T follicular helper cell (primary cell): ENCODE data around the gene KCNJ5.
"Not testable (repeated sequence)": the region's sequence is repeated elsewhere in the genome, so short reads cannot be mapped to it uniquely, and the experiment has no call there.

Source experiments
- DNase-seq: peaks from one replicate; pipeline ENCODE4 v3.0.0-alpha.2; 2020; ENCODE audit warnings: low read depth

KCNJ5 gene

DNA sequence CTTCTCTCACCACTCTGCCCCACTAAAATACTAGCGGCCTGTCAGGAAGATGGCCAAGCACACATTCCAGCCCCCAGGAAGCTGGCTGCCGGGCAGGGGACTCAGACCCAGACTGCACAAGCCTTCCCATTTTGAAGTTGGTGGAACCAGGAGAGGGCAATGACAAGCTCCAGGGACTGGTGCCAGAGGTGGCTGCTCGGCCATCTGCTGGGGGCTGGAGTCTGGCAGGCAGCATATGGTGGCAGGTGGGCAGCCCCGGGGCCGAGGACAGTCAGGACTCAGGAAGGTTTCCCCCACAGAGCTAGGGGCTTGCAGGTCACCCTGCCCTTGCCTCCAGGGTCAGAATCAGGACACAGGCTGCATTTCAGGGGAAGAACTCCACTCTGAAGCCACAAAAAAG is 22.6 kb downstream of the KCNJ5 start:
- DNase-seq, result no peak

- no peak for DNase-seq
Observed at GRCh38 chr11:128914216-128915148, 23.3 kb downstream of the KCNJ5 start.

GRCh38 chr11:128915149-128915521 is 24.0 kb downstream of the KCNJ5 start:
- DNase-seq, result no peak

DNA sequence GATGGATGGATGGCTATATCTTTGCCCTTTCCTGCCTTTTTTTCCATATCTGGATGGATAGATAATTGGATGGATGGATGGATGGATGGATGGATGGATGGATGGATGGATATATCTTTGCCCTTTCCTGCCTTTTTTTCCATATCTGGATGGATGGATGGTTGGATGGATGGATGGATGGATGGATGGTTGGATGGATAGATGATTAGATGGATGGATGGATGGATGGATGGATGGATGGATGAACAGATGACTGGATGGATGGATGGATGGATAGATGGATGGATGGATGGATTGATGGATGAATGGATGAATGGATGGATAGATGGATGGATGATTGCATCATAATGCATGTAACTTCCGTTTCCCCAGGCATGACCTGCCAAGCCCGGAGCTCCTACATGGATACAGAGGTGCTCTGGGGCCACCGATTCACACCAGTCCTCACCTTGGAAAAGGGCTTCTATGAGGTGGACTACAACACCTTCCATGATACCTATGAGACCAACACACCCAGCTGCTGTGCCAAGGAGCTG is 24.9 kb downstream of the KCNJ5 start:
- no peak for DNase-seq

- no peak for DNase-seq
Observed at GRCh38 chr11:128916681-128917080, 25.5 kb downstream of the KCNJ5 start.

DNA sequence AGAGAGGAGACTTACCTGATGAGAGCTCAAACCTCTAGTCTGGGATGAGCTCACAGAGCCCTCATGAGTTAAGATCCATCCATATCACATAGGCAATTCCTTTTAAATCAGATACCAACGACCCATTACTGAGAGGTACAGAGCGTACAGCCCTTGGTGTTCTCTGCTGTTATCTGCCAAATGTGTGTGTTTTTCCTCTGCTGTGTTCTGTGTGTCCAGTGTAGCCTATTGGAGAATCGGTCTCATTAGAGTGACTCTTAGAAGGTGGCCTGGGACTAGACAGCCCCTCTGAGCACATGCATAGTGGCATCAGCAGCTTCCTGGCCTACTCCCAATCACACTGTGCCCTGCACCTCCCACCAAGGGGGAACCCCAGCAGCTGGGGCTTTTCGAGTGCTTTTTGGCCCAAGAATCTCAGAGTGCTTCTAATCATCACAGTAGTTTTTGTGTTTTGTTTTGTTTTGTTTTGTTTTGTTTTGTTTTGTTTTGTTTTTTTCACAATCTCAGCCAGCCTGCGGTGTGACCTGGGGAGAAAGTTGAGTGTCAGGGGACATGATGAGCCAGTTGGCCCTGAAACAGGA is 26.1 kb downstream of the KCNJ5 start:
- no peak for DNase-seq

DNA sequence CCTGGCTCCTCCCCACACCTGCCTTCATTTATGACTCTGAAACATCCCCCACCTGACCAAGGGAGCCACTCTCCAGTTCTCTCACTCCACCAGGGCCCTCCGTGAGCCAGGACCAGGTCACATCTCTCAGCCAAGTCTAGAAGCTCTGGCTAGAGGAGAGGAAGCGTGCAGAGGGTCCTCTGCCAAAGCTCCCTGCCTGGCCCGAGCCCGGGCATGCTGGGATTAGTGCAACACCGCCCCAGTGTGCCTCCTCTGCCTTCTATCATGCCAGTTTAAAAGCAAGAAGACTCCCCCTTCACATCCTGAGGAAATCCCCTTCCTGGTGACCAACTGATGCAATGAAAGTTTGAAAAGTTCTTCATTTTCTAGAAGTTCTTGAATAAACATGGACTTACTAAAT is 28.1 kb downstream of the KCNJ5 start:
- DNase-seq, result no peak

- not testable (repeated sequence) for DNase-seq
Observed at GRCh38 chr11:128919635-128920034, 28.5 kb downstream of the KCNJ5 start.

DNA sequence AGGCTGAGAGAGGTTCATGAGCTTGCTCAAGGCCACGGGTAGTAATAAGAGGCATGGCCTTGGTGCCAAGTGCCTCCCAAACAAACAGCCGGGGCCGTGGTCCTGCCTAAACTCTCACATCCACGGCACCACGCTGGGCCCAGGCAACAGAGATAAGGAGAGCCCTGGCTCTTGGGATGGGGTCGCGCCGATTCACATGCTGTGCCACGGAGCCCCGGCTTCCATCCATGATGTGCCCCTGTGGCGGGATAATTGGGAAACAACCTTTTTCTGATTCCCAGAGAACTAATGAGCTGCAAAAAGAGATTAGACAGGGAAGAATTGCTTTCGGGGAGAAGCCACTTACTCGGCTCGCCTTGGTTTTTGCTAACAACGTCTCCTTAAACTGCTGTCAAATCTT is 29.5 kb downstream of the KCNJ5 start:
- DNase-seq, result no peak

DNA sequence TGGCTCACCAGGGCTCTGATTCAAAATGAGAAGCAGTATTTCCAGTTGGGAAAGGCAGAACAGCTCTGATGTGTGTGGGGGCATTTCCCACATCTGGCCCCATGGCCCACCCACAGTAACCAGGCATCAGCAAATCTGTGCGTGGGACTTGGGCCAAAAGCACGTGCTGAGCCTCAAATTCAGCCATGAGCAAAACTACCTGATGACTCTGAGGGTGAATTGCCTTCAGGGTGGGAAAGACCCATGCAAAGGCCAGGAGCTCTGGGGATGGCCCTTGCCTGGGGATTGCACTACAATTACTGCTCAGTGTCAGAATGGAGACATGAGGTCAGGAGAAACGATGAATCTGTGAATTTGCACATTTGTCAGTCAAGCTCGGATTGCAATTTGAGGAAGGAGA is 30.6 kb downstream of the KCNJ5 start:
- no peak for DNase-seq

DNA sequence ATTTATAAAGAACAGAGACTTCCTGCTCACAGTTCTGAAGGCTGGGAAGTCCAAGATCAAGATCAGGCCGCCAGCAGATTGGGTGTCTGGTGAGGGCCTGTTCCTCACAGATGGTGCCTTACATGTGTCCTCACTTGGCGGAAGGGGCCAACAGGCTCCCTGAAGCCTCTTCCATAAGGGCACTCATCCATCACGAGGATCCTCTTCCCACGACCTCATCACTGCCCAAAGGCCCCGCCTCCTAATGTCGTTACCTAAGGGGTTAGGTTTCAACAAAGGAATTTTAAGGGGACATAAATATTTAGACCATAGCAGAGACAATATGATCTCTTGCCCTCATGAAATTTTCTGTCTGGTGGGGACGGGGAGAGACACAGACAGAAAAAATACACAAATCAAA is 32.9 kb downstream of the KCNJ5 start:
- DNase-seq, result no peak

DNA sequence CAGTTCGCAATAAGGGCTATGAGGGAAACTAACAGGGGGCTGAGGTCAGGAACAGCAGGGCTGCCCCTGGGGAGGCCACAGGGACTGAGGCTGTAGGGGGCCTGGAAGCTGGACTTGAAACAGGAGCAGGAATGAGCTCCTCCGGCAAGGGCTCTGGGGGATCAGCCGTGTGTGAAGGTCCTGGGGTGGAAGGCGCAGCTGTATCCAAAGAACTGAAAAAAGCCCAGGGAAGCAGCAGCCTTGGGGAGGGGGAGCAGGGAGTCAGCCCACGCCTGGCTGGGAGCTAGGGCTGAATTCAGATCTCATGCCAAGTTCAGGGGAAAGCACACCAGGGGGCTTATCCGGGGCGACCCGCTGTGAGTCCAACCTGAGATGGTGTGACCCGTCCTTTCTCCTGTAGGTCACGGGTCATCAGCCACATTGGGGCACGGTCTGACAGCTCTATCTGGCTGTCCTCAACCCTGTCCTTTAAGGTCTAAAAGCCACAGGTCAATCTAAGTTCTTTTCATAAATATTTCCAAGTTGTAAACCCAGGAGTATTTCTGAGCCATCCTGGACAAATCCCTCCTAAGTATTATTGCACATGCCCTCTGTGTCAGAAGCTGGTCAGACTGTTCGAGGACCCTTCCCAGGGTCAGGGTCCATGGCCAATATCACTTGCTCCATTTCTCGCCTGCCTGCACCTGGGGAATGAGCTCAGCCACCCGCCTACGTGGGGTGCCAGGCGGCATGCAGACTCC is 33.5 kb downstream of the KCNJ5 start:
- DNase-seq, result no peak

DNA sequence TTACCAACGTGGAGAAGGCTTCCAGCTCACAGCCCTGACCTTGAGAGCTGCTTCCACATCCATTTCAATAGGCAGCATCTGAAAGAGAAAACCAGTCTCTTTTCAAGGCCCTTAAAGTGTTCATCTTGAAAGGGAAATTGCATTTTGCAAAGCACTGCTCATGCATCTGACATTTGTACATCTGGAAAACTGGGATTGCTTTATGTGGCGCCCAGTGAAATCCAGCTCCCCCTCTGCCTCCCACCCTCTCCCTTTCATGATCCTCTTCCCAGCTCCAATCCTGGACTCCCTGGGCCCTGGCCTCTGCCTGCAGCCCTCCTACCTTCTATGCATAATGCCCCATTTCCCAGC is 34.1 kb downstream of the KCNJ5 start:
- DNase-seq, result no peak

DNA sequence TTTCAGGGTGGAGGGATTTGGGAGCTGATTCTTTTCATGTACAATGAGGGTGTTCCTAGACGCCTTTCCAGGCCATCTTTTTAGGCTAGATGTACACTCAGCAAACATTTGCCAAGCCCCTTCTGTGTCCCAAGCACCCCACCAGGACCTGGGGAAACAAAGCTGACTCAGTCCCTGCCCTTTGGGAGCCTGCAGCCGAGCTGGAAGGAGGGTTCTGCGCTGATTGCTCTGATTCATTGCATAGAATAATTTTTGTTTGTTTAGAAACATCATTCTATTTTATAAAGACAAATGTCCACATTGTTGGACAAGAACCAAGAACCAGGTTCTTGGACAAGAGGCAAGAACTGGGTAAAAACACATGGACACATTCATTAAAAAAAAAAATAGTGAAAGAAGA is 34.8 kb downstream of the KCNJ5 start:
- no peak for DNase-seq

- DNase-seq, result no peak
Observed at GRCh38 chr11:128926437-128927107, 35.4 kb downstream of the KCNJ5 start.

GRCh38 chr11:128927108-128927461 is 35.9 kb downstream of the KCNJ5 start:
- no peak for DNase-seq

- DNase-seq, result no peak
Observed at GRCh38 chr11:128927683-128928336, 36.7 kb downstream of the KCNJ5 start.

GRCh38 chr11:128928400-128928799 is 37.2 kb downstream of the KCNJ5 start:
- no peak for DNase-seq

DNA sequence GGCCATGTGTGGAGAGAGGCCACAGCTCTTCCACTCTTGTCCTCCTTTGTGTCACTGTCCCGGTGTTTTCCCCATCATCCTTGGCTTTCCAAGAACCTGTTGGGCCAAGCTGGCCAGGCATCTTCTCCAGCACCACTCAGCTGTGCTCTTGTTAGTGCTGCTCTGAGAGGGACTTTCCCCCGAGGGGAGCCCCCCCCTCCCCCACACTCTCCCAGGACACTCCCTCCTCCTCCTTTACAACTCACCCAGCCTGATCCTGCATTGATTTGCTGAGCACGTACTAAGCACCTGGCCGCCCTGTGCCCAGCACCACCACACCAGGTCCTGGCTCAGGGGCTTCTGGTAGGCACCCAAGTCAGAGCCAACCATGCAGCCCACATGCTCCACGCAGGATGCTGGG is 38.3 kb downstream of the KCNJ5 start:
- DNase-seq, result no peak

GRCh38 chr11:128929991-128930390 is 38.8 kb downstream of the KCNJ5 start:
- DNase-seq, result no peak

DNA sequence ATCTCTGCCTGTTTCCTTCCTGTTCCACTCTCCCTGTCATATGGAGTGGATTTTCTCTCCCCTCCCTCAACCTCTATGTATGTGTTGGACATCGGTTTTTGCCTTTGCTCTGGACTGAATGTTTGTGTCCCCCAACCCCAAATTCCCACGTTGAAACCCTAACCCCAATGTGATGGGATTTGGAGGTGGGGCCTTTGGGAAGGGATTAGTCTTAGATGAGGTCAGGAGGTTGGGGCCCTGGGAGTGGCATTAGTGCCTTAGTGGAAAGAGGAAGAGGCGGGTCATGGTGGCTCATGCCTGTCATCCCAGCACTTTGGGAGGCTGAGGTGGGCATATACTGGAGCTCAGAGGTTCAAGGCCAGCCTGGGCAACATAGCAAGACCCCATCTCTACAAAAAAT is 39.9 kb downstream of the KCNJ5 start:
- DNase-seq, result no peak

DNA sequence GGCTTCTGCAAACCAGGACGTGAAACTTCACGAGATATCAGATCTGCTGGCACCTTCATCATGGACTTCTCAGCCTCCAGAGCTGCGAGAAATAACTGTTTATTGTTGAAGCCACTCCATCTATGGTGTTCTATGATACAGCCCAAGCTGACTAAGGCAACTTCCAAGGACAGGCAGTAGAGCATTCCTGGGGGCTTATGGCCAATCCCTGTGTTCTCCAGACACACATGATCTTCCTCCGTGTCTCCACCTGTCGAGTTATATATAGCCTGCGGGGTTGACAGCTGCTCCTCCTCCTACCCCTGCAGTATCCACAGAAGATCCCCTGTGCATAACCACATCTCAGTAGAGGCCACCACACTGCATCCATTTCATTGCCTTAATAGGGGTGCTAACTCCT is 40.5 kb downstream of the KCNJ5 start:
- no peak for DNase-seq
